GM23338 (cell line): ENCODE data around the gene CACNA1C. TPM values are rescaled to one million over a fixed set of nuclear protein-coding genes. Genes with fewer than 3 reads are reported as not detected.

Experiments used
- ATAC-seq: fragments of 200-7000 bp; cut with Tn5 transposase; 3 replicates; pipeline ENCODE4 v1.9.1; 2020
- DNase-seq: peaks from one replicate; pipeline ENCODE4 v3.0.0-alpha.2; 2015; ENCODE audit warnings: low spot score
- H2AFZ ChIP-seq: fragments of 200-600 bp; sonication (generic); 2 replicates; pipeline ENCODE4 v1.8.0; 2016; ENCODE audit warnings: antibody characterized with exemption, mild to moderate bottlenecking, moderate library complexity
- H3F3A ChIP-seq: fragments of 200-600 bp; sonication (generic); replicated peaks from 2 replicates; pipeline ENCODE4 v1.8.0; 2017; ENCODE audit warnings: antibody characterized with exemption, mixed run types, low read depth
- H3K27ac ChIP-seq: fragments of 200-600 bp; sonication (generic); 2 replicates; pipeline ENCODE4 v1.6.1; 2016; ENCODE audit warnings: low read depth
- H3K27me3 ChIP-seq: fragments of 200-600 bp; sonication (generic); 2 replicates; pipeline ENCODE4 v1.8.0; 2016; ENCODE audit warnings: mild to moderate bottlenecking, mixed run types, moderate library complexity; ENCODE audit not compliant: insufficient read depth
- H3K36me3 ChIP-seq: fragments of 200-600 bp; sonication (generic); 2 replicates; pipeline ENCODE4 v1.8.0; 2016; ENCODE audit warnings: mild to moderate bottlenecking; ENCODE audit not compliant: insufficient read depth
- H3K4me1 ChIP-seq: fragments of 200-600 bp; sonication (generic); 2 replicates; pipeline ENCODE4 v1.8.0; 2016; ENCODE audit warnings: mild to moderate bottlenecking, moderate library complexity; ENCODE audit not compliant: insufficient read depth
- H3K4me2 ChIP-seq: fragments of 200-600 bp; sonication (generic); 2 replicates; pipeline ENCODE4 v1.7.1; 2017; ENCODE audit warnings: mixed run types
- H3K4me3 ChIP-seq: fragments of 200-600 bp; sonication (generic); 2 replicates; pipeline ENCODE4 v1.6.1; 2016; ENCODE audit warnings: mixed run types
- H3K79me2 ChIP-seq: fragments of 200-600 bp; sonication (generic); replicated peaks from 2 replicates; pipeline ENCODE4 v1.8.0; 2017; ENCODE audit warnings: mild to moderate bottlenecking; ENCODE audit not compliant: insufficient read depth
- H3K9me2 ChIP-seq: fragments of 200-600 bp; sonication (generic); 2 replicates; pipeline ENCODE4 v1.8.0; 2017; ENCODE audit not compliant: insufficient read depth
- H4K20me1 ChIP-seq: fragments of 200-600 bp; sonication (generic); replicated peaks from 2 replicates; pipeline ENCODE4 v1.8.0; 2017; ENCODE audit warnings: mild to moderate bottlenecking; ENCODE audit not compliant: insufficient read depth
- H3K27ac Mint-ChIP-seq: 2 replicates; pipeline ENCODE4 v1.8.0; 2020; ENCODE audit warnings: inconsistent platforms, mild to moderate bottlenecking, moderate library complexity, mixed read lengths
- H3K27me3 Mint-ChIP-seq: 3 replicates; pipeline ENCODE4 v1.8.0; 2022; ENCODE audit warnings: low read depth, mild to moderate bottlenecking, moderate library complexity, mixed read lengths, inconsistent platforms; ENCODE audit not compliant: insufficient read depth, poor library complexity
- H3K36me3 Mint-ChIP-seq: 3 replicates; pipeline ENCODE4 v1.8.0; 2021; ENCODE audit warnings: low read depth, mild to moderate bottlenecking, inconsistent platforms, moderate library complexity, mixed read lengths
- H3K4me1 Mint-ChIP-seq: 3 replicates; pipeline ENCODE4 v1.8.0; 2020; ENCODE audit warnings: mild to moderate bottlenecking, inconsistent platforms, mixed read lengths
- H3K4me3 Mint-ChIP-seq: 3 replicates; pipeline ENCODE4 v1.8.0; 2021; ENCODE audit warnings: moderate library complexity, mild to moderate bottlenecking, inconsistent platforms, mixed read lengths
- H3K9me3 Mint-ChIP-seq: 3 replicates; pipeline ENCODE4 v1.8.0; 2020; ENCODE audit warnings: moderate library complexity, mild to moderate bottlenecking, inconsistent platforms, mixed read lengths
- CREB1 ChIP-seq: fragments of 250-450 bp; sonication (Bioruptor Pico); IDR thresholded peaks from 2 replicates; pipeline ENCODE4 v1.5.0; 2020; ENCODE audit warnings: low read depth, mild to moderate bottlenecking, moderate library complexity
- CTCF ChIP-seq, 2 experiments: fragments of 200-600 bp in 1 of 2; sonication (generic) in 1 of 2; conservative IDR thresholded peaks; 2 replicates each; pipeline versions ENCODE4 v1.5.1 to v1.6.1; 2016 to 2017; ENCODE audit warnings: antibody characterized with exemption in 2 of 2, low read depth in 2 of 2, mild to moderate bottlenecking in 2 of 2, moderate library complexity in 1 of 2
- ETS1 ChIP-seq: IDR thresholded peaks from 2 replicates; pipeline ENCODE4 v1.6.1; 2016; ENCODE audit warnings: antibody characterized with exemption
- EZH2 ChIP-seq: fragments of 200-600 bp; sonication (generic); IDR thresholded peaks from one replicate; pipeline ENCODE4 v1.8.0; 2017; ENCODE audit warnings: antibody characterized with exemption, mild to moderate bottlenecking, low read depth; ENCODE audit not compliant: unreplicated experiment
- JUNB ChIP-seq: IDR thresholded peaks from one replicate; pipeline ENCODE4 v1.6.1; 2016; ENCODE audit warnings: antibody characterized with exemption; ENCODE audit not compliant: unreplicated experiment
- NANOG ChIP-seq: IDR thresholded peaks from 2 replicates; pipeline ENCODE4 v1.6.1; 2016; ENCODE audit warnings: antibody characterized with exemption, borderline replicate concordance
- POLR2AphosphoS5 ChIP-seq: IDR thresholded peaks from 2 replicates; pipeline ENCODE4 v1.6.1; 2016; ENCODE audit warnings: antibody characterized with exemption, low read depth
- REST ChIP-seq: IDR thresholded peaks from one replicate; pipeline ENCODE4 v1.6.1; 2018; ENCODE audit warnings: antibody characterized with exemption; ENCODE audit not compliant: unreplicated experiment
- STAT1 ChIP-seq: IDR thresholded peaks from one replicate; pipeline ENCODE4 v1.6.1; 2016; ENCODE audit warnings: antibody characterized with exemption; ENCODE audit not compliant: unreplicated experiment
- ZNF114 ChIP-seq: fragments of 250-450 bp; sonication (Bioruptor Pico); IDR thresholded peaks from 2 replicates; pipeline ENCODE4 v1.5.0; 2020; ENCODE audit warnings: mild to moderate bottlenecking, moderate library complexity
- polyA plus RNA-seq: library from polyadenylated mRNA; unstranded; fragments of >200 nt; fragmentation: Nextera tagmentation; extraction: Ambion mirVana; gene quantifications from 2 replicates; pipeline ENCODE4 v1.2.1, GENCODE V29; 2016
- total RNA-seq: library from RNA; depleted of rRNA; stranded (reverse); fragments of >200 nt; shearing (Covaris generic); gene quantifications from 2 replicates; pipeline ENCODE4 v1.2.3, GENCODE V29; 2014

Gene CACNA1C
- total and polyA plus RNA-seq, 2 experiments from 2014 or later, result 0.78 to 2.1 TPM

GRCh38 chr12:2405039-2405438 lies 352.3 kb downstream of the CACNA1C start:
- DNase-seq (no peak), ATAC-seq (no peak)
- no peak overlapping the region for H2AFZ ChIP-seq
- no peaks in the 10 kb centered on the region for H4K20me1 ChIP-seq
- no peak overlapping the region for H3K4me3 Mint-ChIP-seq
- no peaks in the 10 kb centered on the region for H3K36me3 Mint-ChIP-seq
- H3K4me2 ChIP-seq, result no peak overlapping the region
- no peaks in the 10 kb centered on the region for H3K79me2 ChIP-seq
- H3K4me1 ChIP-seq, result no peaks in the 10 kb centered on the region
- H3K27ac Mint-ChIP-seq, result no peak overlapping the region
- no peak overlapping the region for H3K4me3 ChIP-seq
- H3K27me3 Mint-ChIP-seq, result peaks cover 1% of the 10 kb centered on the region
- no peaks in the 10 kb centered on the region for H3F3A ChIP-seq
- TF ChIP-seq ETS1 (no peak), CREB1 (CRISPR knock-in tag) (no peak), REST (no peak), NANOG (no peak), ZNF114 (CRISPR knock-in tag) (no peak), POLR2AphosphoS5 (no peak), STAT1 (no peak), JUNB (no peak), CTCF (conservative IDR thresholded peaks at IDR 0.05; ENCODE audit: low read depth in 2 of 2) (no peak)
- no peaks in the 10 kb centered on the region for H3K9me2 ChIP-seq
- H3K36me3 ChIP-seq, result no peaks in the 10 kb centered on the region
- H3K9me3 Mint-ChIP-seq, result no peaks in the 10 kb centered on the region
- H3K27ac ChIP-seq, result no peak overlapping the region
- H3K27me3 ChIP-seq, result no peaks in the 10 kb centered on the region
- H3K4me1 Mint-ChIP-seq, result peaks cover 3% of the 10 kb centered on the region; the same call in 1 of the 3 replicates

- no peak overlapping the region for H3K4me3 ChIP-seq
- no peaks in the 10 kb centered on the region for H3K79me2 ChIP-seq
- H3K27me3 ChIP-seq, result no peaks in the 10 kb centered on the region
- TF ChIP-seq REST (no peak), ZNF114 (CRISPR knock-in tag) (no peak), EZH2 (no peak)
- H2AFZ ChIP-seq, result no peak overlapping the region
- Mint-ChIP-seq H3K9me3 (no peaks in the 10 kb centered on the region), H3K4me3 (no peak overlapping the region), H3K27me3 (peaks cover 6% of the 10 kb centered on the region), H3K27ac (no peak overlapping the region), H3K4me1 (peaks cover 15% of the 10 kb centered on the region), H3K36me3 (no peaks in the 10 kb centered on the region)
- DNase-seq (no peak), ATAC-seq (no peak)
- no peaks in the 10 kb centered on the region for H3F3A ChIP-seq
- no peaks in the 10 kb centered on the region for H3K4me1 ChIP-seq
- no peaks in the 10 kb centered on the region for H3K9me2 ChIP-seq
- H3K4me2 ChIP-seq, result no peak overlapping the region
- H3K36me3 ChIP-seq, result no peaks in the 10 kb centered on the region
- no peak overlapping the region for H3K27ac ChIP-seq
- no peaks in the 10 kb centered on the region for H4K20me1 ChIP-seq
These were observed 354.1 kb downstream of the CACNA1C start for GRCh38 chr12:2406903-2407302.
